Smooth muscle cell (in vitro differentiated cells): ENCODE results near the gene MAP1LC3B. TPM values are rescaled to one million over a fixed set of nuclear protein-coding genes. Genes with fewer than 3 reads are reported as not detected.
A peak's percentile ranks its signal among the peaks of the same experiment; 100 is the strongest.

Experiments used
- DNase-seq: peaks from one replicate; lab custom pipeline; 2025; ENCODE audit not compliant: unreplicated experiment; lab: John Stamatoyannopoulos, UW
- H2AFZ ChIP-seq: fragments of 200-600 bp; sonication (generic); 2 replicates; pipeline ENCODE4 v1.6.0; 2016; ENCODE audit warnings: antibody characterized with exemption, low read depth, mild to moderate bottlenecking
- H3F3A ChIP-seq: fragments of 200-600 bp; sonication (generic); 2 replicates; pipeline ENCODE4 v1.6.0; 2017; ENCODE audit warnings: antibody characterized with exemption, low read depth
- H3K27ac ChIP-seq: fragments of 200-600 bp; sonication (generic); 2 replicates; pipeline ENCODE4 v1.5.1; 2016; ENCODE audit warnings: low read depth, mild to moderate bottlenecking
- H3K27me3 ChIP-seq: fragments of 200-600 bp; sonication (generic); 2 replicates; pipeline ENCODE4 v1.6.1; 2016; ENCODE audit warnings: low read depth, mild to moderate bottlenecking
- H3K36me3 ChIP-seq: fragments of 200-600 bp; sonication (generic); 2 replicates; pipeline ENCODE4 v1.5.1; 2016; ENCODE audit warnings: low read depth
- H3K4me1 ChIP-seq: fragments of 200-600 bp; sonication (generic); 2 replicates; pipeline ENCODE4 v1.5.1; 2016; ENCODE audit warnings: low read depth
- H3K4me2 ChIP-seq: fragments of 200-600 bp; sonication (generic); 2 replicates; pipeline ENCODE4 v1.6.0; 2016; ENCODE audit warnings: mild to moderate bottlenecking
- H3K4me3 ChIP-seq: fragments of 200-600 bp; sonication (generic); 2 replicates; pipeline ENCODE4 v1.5.1; 2016; ENCODE audit warnings: mild to moderate bottlenecking
- H3K79me2 ChIP-seq: fragments of 200-600 bp; sonication (generic); 2 replicates; pipeline ENCODE4 v1.6.0; 2016; ENCODE audit warnings: low read depth, mild to moderate bottlenecking
- H3K9ac ChIP-seq: fragments of 200-600 bp; sonication (generic); 2 replicates; pipeline ENCODE4 v1.6.0; 2016; ENCODE audit warnings: low read depth
- H3K9me3 ChIP-seq: fragments of 200-600 bp; sonication (generic); replicated peaks from 2 replicates; pipeline ENCODE4 v1.5.1; 2016; ENCODE audit warnings: low read depth
- H4K20me1 ChIP-seq: fragments of 200-600 bp; sonication (generic); 2 replicates; pipeline ENCODE4 v1.6.0; 2016; ENCODE audit warnings: low read depth
- WGBS: methylation state at CpG from one replicate; pipeline ENCODE4 v1.1.7; 2016; ENCODE audit warnings: low lambda C conversion rate; 5-methylcytosine and 5-hydroxymethylcytosine counted together
- polyA plus RNA-seq: library from polyadenylated mRNA; unstranded; fragments of >200 nt; fragmentation: Nextera tagmentation; extraction: Ambion mirVana; gene quantifications from 2 replicates; pipeline ENCODE4 v1.2.1, GENCODE V29; 2016
- total RNA-seq: library from RNA; depleted of rRNA; stranded (reverse); fragments of >200 nt; gene quantifications from 2 replicates; pipeline ENCODE4 v1.2.3, GENCODE V29; 2014
- TF ChIP-seq, protein P1 (sequence below): fragments of 200-600 bp; sonication (generic); IDR thresholded peaks from 2 replicates; pipeline ENCODE4 v1.5.1; 2017; ENCODE audit warnings: borderline replicate concordance, mild to moderate bottlenecking, antibody characterized with exemption; ENCODE audit not compliant: insufficient read depth, poor library complexity, severe bottlenecking

MAP1LC3B gene
- total and polyA plus RNA-seq, 2 experiments from 2014 or later, result 77.5 to 107 TPM

DNA sequence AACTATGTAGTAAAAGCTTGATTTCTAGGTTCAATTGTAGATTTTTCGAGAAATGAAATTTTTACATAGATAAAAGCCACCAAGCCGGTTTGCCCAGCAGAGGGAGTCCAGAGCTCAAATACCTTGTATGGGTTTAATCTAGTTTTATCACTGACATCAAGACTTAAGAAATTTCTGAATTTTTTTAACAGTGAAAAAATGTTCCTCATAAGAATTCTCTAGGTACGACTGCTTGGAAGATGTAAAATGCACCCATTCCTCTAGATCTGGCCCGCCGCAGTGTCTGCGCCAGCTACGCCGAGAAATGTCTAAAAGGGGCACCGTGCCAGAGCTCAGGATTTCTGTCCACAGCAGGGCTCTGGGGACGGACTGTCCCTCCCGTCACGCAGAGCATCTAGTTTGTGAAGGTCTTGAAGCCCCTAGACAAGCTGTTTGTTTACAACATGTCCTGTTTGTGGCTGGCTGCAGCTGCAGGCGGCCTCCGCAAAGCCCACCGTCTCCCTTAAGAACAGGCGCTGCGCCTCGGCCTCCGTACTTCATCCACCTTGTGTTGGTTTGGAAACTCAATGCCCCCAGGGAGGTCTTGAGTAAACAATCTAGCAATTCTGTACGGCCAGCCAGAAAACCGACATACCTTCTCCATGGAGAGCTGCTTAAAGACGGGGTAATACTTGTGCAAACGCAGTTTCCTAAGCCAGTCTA, 24.8 kb downstream of the MAP1LC3B start:
- Histone ChIP-seq H3K4me2 (no peak overlapping the region), H3K9me3 (no peaks in the 10 kb centered on the region), H2AFZ (no peak overlapping the region), H3K36me3 (no peaks in the 10 kb centered on the region), H4K20me1 (peaks cover 24% of the 10 kb centered on the region), H3K79me2 (no peaks in the 10 kb centered on the region), H3K9ac (no peak overlapping the region), H3K27ac (no peak overlapping the region), H3K4me3 (no peak overlapping the region), H3K4me1 (no peaks in the 10 kb centered on the region), H3F3A (no peaks in the 10 kb centered on the region), H3K27me3 (no peaks in the 10 kb centered on the region)
- TF ChIP-seq, protein P1, sequence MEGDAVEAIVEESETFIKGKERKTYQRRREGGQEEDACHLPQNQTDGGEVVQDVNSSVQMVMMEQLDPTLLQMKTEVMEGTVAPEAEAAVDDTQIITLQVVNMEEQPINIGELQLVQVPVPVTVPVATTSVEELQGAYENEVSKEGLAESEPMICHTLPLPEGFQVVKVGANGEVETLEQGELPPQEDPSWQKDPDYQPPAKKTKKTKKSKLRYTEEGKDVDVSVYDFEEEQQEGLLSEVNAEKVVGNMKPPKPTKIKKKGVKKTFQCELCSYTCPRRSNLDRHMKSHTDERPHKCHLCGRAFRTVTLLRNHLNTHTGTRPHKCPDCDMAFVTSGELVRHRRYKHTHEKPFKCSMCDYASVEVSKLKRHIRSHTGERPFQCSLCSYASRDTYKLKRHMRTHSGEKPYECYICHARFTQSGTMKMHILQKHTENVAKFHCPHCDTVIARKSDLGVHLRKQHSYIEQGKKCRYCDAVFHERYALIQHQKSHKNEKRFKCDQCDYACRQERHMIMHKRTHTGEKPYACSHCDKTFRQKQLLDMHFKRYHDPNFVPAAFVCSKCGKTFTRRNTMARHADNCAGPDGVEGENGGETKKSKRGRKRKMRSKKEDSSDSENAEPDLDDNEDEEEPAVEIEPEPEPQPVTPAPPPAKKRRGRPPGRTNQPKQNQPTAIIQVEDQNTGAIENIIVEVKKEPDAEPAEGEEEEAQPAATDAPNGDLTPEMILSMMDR, result peak; percentile 72
- no peak for DNase-seq
- 95% methylated on average over 23 of the region's 23 CpGs for WGBS

DNA sequence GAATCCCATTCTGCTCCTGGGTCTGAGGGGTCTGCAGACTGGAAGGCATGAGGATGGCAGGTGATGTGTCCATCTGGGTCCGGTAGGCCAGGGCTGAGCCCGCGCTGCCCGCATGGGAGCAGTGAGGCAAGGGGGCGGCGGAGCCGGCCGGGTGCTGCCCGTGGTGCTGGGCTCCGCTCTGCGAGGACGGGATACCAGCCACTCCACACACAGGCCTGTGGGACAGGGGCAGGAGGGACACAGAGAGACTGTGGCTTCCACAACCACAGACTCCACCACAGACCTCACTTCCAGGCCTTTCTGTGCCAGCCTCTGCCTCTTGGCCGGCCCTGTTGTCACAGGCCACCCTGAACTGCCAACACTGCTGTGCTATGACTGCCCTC, 25.4 kb downstream of the MAP1LC3B start:
- Histone ChIP-seq H3K27ac (no peak overlapping the region), H4K20me1 (peaks cover 24% of the 10 kb centered on the region), H3F3A (no peaks in the 10 kb centered on the region), H3K4me2 (no peak overlapping the region), H3K9ac (no peak overlapping the region), H3K79me2 (no peaks in the 10 kb centered on the region), H3K4me3 (no peak overlapping the region), H2AFZ (no peak overlapping the region), H3K4me1 (no peaks in the 10 kb centered on the region), H3K9me3 (no peaks in the 10 kb centered on the region), H3K36me3 (no peaks in the 10 kb centered on the region), H3K27me3 (no peaks in the 10 kb centered on the region)
- DNase-seq, result no peak
- WGBS, result 98% methylated on average over 13 of the region's 13 CpGs
- TF ChIP-seq, protein P1, result no peak

DNA sequence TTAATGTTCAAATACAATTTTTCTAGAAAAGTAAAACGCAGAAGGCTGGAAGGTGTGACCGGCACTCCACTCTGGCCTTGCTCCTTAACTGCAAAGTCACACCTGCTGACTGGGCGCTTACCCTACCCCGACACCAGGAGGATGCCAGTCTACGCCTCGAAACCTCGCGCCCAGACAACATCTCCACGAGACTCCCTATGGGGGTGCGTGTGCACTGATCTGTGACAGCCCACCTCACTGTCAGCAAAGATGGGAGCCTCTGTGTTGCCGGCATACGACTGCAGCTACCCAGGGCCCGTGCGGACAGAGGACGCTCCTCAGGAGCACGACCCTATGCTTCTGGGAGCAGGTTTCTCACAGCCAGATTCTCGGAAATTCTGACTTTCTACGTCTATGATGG, 26.1 kb downstream of the MAP1LC3B start:
- H3K9ac ChIP-seq, result no peak overlapping the region
- no peaks in the 10 kb centered on the region for H3K36me3 ChIP-seq
- WGBS, result 99% methylated on average over 18 of the region's 18 CpGs
- no peak overlapping the region for H2AFZ ChIP-seq
- no peak for DNase-seq
- no peak overlapping the region for H3K4me3 ChIP-seq
- H4K20me1 ChIP-seq, result peaks cover 24% of the 10 kb centered on the region
- H3K79me2 ChIP-seq, result no peaks in the 10 kb centered on the region
- H3K4me1 ChIP-seq, result no peaks in the 10 kb centered on the region
- H3K9me3 ChIP-seq, result no peaks in the 10 kb centered on the region
- TF ChIP-seq, protein P1, result no peak
- no peaks in the 10 kb centered on the region for H3F3A ChIP-seq
- no peaks in the 10 kb centered on the region for H3K27me3 ChIP-seq
- H3K27ac ChIP-seq, result no peak overlapping the region
- no peak overlapping the region for H3K4me2 ChIP-seq

DNA sequence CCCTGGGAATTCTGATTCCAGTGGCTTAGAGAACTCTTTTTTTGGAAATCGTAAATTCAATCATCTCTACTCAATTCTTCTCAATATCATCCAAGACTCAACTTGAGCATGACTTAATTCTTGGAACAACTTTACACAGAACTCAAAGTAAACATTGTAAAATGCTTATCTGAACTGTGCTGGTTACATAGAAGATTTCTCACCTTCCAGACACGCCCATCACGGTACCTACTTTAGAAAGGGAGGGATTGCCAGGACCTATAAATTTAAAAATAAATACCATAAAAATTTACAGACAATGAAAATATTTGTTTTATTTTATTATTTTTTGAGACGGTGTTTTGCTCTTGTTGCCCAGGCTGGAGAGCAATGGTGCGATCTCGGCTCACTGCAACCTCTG, 26.5 kb downstream of the MAP1LC3B start:
- TF ChIP-seq, protein P1, result no peak
- Histone ChIP-seq H3K4me1 (no peaks in the 10 kb centered on the region), H3K27ac (no peak overlapping the region), H4K20me1 (peaks cover 24% of the 10 kb centered on the region), H3F3A (no peaks in the 10 kb centered on the region), H3K27me3 (no peaks in the 10 kb centered on the region), H3K4me3 (no peak overlapping the region), H3K4me2 (no peak overlapping the region), H3K36me3 (no peaks in the 10 kb centered on the region), H2AFZ (no peak overlapping the region), H3K9ac (no peak overlapping the region), H3K9me3 (no peaks in the 10 kb centered on the region), H3K79me2 (no peaks in the 10 kb centered on the region)
- WGBS, result 75% methylated on average over 6 of the region's 6 CpGs
- DNase-seq, result no peak
